GM12874 (cell line): Measurements from ENCODE around the gene DIPK1A.

ENCODE experiments used
- TF ChIP-seq, protein P1 (sequence below): IDR thresholded peaks from 2 replicates; pipeline ENCODE4 v1.5.1; 2011; ENCODE audit warnings: low read depth, mild to moderate bottlenecking, control low read depth, low read length, moderate library complexity; ENCODE audit not compliant: insufficient read depth

DIPK1A gene

DNA sequence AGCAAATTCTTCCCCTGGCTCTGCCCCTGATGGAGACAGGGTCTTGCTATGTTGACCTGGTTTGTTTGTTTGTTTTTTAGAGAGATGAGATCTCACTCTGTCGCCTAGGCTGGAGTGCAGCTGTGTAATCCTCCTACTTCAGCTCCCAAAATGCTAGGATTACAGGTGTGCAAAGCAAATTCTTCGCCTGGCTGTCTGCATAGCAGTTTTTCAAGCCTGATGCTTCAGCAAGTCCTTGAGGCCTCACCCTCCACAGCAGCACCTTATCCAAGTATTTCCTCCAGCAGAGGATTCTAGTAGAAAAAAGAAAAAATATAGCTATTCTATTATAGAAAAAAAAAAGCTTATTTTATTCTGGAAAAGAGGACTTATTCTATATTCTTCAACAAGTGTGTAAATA is 144.5 kb downstream of the DIPK1A start:
- TF ChIP-seq, protein P1, sequence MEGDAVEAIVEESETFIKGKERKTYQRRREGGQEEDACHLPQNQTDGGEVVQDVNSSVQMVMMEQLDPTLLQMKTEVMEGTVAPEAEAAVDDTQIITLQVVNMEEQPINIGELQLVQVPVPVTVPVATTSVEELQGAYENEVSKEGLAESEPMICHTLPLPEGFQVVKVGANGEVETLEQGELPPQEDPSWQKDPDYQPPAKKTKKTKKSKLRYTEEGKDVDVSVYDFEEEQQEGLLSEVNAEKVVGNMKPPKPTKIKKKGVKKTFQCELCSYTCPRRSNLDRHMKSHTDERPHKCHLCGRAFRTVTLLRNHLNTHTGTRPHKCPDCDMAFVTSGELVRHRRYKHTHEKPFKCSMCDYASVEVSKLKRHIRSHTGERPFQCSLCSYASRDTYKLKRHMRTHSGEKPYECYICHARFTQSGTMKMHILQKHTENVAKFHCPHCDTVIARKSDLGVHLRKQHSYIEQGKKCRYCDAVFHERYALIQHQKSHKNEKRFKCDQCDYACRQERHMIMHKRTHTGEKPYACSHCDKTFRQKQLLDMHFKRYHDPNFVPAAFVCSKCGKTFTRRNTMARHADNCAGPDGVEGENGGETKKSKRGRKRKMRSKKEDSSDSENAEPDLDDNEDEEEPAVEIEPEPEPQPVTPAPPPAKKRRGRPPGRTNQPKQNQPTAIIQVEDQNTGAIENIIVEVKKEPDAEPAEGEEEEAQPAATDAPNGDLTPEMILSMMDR: no peak

DNA sequence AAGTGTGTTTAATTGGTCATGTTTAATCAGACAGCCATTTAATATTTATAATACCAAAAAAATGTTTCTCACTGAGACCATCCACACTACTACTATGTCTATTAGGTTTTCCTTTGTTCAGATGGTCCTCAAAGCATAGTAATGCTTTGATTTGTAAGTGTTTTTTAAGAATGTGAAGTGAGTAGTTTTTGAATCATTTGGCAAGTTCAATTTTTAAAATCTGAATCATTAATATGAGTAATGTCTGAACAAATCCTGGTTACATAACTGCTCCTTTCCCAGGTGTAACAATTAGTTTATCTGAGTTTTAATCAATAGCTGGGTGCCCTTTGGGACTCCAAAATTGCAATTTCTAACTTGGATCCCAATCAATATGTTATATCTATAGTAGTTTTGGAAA is 152.9 kb downstream of the DIPK1A start:
- TF ChIP-seq, protein P1: no peak

DNA sequence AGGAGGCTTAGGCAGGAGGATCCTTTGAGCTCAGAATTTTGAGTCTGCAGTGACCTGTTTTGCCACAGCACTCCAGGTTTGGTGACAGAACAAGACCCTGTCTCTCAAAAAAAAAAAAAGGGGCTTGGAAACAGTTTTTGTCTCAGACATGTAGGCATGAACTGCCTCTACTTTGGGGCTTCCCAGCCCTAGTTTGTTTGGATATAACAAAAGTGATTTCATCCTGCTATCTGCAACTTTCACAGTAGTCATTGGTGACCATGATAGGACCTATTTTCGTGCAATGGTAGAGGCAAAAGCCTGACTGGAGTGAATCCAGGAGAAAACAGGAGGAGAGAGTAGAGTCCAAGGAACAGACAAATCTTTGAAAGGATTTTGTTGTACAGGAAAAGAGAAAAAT is 156.0 kb downstream of the DIPK1A start:
- TF ChIP-seq, protein P1: no peak

DNA sequence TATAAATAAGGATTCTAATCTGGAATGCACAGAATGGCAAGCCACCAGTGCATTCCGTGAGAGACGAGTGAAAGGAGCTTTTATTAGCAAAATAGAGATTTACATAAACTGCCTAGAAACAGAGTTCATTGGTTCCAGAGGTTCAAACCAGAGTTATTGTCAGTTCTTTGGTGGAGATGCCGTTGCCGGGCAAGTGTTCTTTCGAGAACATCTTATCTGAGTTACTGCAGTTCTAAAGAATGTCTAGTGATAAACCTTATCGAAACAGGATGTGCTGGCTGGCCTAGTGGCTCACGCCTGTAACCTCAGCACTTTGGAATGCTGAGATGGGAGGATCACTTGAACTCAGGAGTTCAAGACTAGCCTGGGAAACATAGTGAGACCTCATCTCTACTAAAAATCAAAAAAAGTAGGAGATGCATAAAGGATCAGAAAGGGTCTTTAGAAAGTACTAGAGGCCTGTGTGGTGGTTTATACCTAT is 156.5 kb downstream of the DIPK1A start:
- TF ChIP-seq, protein P1: no peak

DNA sequence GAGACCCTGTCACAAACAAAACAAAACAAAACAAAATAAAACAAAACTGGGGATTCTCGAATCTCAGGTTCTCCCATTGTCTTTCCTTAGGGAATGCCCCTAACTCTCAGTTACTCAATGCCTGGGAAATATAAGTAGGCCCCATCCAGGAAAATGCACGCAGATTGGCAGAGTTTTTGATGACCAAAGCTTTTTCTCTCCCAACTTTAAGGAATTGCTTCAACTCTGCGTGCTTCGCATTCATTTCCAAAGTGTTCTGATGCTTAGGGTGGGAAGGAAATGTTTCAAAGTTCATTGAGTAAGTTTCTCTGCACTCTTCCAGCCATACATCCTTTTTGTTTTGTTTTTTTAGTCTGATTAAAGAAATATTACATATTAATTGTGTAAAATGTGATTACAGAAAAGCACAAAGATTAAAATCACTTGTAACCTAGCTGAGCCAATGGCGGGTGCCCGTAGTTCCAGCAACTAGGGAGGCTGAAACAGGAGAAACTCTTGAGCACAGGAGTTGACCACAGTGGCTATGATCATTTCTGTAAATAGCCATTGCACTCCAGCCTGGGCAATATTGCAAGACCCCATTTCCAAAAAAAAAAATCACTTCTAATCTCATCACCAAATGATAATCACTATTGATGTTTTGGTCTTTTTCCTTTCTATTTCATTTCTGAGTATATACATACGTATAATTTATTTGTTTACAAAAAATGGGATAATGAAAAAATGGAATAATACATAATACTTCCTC is 157.9 kb downstream of the DIPK1A start:
- TF ChIP-seq, protein P1: no peak

DNA sequence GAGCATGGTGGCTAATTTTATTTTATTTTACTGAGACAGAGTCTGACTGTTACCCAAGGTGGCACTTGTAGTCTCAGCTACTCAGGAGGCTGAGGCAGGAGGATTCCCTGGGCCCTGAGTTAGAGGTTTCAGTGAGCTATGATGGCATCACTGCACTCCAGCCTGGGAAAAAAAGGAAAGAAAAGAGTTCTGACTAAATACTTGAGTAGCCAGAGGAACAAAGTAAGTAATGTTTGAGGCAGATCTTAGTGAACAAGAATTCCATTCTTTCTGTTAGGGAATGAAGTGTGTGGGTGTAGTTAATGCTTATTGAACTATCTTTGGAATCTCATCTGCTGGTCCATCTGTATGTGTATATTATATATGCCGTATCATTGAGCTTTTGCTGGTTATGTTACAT is 163.3 kb downstream of the DIPK1A start:
- TF ChIP-seq, protein P1: no peak

DNA sequence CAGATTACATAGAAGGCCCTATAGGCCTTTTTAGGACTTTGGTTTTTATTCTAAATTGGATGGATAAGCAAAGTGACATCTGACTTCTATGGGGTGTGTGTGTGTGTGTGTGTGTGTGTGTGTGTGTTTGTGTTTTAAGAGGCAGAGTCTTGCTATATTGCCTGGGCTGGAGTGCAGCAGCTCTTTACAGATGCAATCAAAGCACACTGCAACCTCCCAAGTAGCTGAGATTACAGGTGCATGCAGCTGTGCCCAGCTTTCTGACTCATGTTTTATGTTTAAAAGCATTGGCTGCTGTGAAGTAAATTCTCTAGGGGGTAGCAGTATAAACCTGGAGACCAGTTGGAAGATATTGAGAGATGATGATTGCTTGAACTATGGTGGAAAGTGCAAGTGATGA is 164.0 kb downstream of the DIPK1A start:
- TF ChIP-seq, protein P1: no peak
